Body of pancreas (tissue), 4 donors: ENCODE measurements around the gene NUDT19. TPM values are rescaled to one million over a fixed set of nuclear protein-coding genes. Genes with fewer than 3 reads are reported as not detected.

Source experiments
- ATAC-seq: fragments of 150-250 bp; one replicate; pipeline ENCODE4 v1.9.1; 2016
- DNase-seq, 4 donors: peaks; one replicate each; pipeline ENCODE4 v3.0.0-alpha.2; 2019
- H3K27ac ChIP-seq, 4 donors: fragments of 200-600 bp; sonication (generic); 1 replicate in 3 of 4; 2 replicates in 1 of 4; pipeline versions ENCODE4 v1.5.1 to v1.6.1; 2016 to 2019; ENCODE audit warnings: mild to moderate bottlenecking in 1 of 4, mixed read lengths in 1 of 4, moderate library complexity in 1 of 4
- H3K27me3 ChIP-seq, 2 donors: fragments of 200-600 bp; sonication (generic); one replicate each; pipeline ENCODE4 v1.6.0; 2016; ENCODE audit warnings: mild to moderate bottlenecking in 1 of 2
- H3K36me3 ChIP-seq, 2 donors: fragments of 200-600 bp; sonication (generic); replicated peaks in 1 of 2; 2 replicates each; pipeline ENCODE4 v1.5.1; 2016; ENCODE audit warnings: low read depth in 2 of 2; ENCODE audit not compliant: insufficient read depth in 1 of 2
- H3K4me1 ChIP-seq: fragments of 200-600 bp; sonication (generic); one replicate; pipeline ENCODE4 v1.6.0; 2016
- H3K4me3 ChIP-seq, 2 donors: fragments of 200-600 bp; sonication (generic); 1 replicate in 1 of 2; 2 replicates in 1 of 2; pipeline ENCODE4 v1.5.1; 2016 to 2019
- H3K9me3 ChIP-seq, 3 donors: fragments of 200-600 bp; sonication (generic); 1 replicate in 2 of 3; 2 replicates in 1 of 3; pipeline ENCODE4 v1.5.1; 2016
- POLR2A ChIP-seq, 3 donors: fragments of 450-650 bp; IDR thresholded peaks; one replicate each; pipeline ENCODE4 v1.6.1; 2016; ENCODE audit warnings: antibody characterized with exemption in 3 of 3, mild to moderate bottlenecking in 2 of 3
- whole genome bisulfite sequencing, 2 donors: methylation state at CpG; one replicate each; pipeline ENCODE4 v1.1.5; 2017; 5-methylcytosine and 5-hydroxymethylcytosine counted together
- intact Hi-C: fragments of 100-400 bp; cut with DNase I; formaldehyde crosslinking; loops from one replicate; pipeline ENCODE4 v1.15.1; 2023
- total RNA-seq, 2 donors: library from RNA; depleted of rRNA; stranded (reverse); fragments of >200 nt; gene quantifications; one replicate each; pipeline ENCODE4 v1.1.0, GENCODE V29; 2016
- TF ChIP-seq, protein P1 (sequence below), 7 experiments: fragments of 450-650 bp in 4 of 7; fragments of 200-600 bp in 3 of 7; sonication (generic) in 3 of 7; IDR thresholded peaks; one replicate each; pipeline ENCODE4 v1.5.1; 2016 to 2019; ENCODE audit warnings: antibody characterized with exemption in 7 of 7

The NUDT19 gene
- total RNA-seq, 2 donors from 2014 or later, result 2.3 to 3.9 TPM

DNA sequence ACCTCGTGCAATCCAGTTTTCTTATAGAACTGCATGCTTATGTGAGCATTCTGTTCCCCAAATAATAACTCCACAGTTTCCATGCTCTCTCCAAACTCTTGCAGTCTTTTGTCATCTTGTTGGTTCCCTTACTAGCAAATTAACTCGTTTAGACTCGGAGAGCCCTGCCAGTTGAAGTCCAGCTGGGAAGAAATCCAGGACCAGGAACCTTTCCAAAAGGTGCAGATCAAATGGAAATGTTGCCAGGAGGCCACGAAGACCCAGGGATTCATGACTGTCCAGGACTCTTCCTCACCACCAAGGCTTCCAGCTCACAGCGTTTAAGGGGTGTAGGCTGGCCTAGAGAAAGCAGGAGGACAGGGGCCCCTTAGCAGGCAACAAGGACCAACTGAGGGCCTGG is 25.9 kb downstream of the NUDT19 start:
- Histone ChIP-seq H3K9me3 (no peaks in the 10 kb centered on the region), H3K4me3 (no peak overlapping the region), H3K4me1 (no peaks in the 10 kb centered on the region), H3K27me3 (no peaks in the 10 kb centered on the region), H3K36me3 (peaks cover 0 to 2% of the 10 kb centered on the region in 2 donors), H3K27ac (no peak overlapping the region)
- TF ChIP-seq, protein P1, sequence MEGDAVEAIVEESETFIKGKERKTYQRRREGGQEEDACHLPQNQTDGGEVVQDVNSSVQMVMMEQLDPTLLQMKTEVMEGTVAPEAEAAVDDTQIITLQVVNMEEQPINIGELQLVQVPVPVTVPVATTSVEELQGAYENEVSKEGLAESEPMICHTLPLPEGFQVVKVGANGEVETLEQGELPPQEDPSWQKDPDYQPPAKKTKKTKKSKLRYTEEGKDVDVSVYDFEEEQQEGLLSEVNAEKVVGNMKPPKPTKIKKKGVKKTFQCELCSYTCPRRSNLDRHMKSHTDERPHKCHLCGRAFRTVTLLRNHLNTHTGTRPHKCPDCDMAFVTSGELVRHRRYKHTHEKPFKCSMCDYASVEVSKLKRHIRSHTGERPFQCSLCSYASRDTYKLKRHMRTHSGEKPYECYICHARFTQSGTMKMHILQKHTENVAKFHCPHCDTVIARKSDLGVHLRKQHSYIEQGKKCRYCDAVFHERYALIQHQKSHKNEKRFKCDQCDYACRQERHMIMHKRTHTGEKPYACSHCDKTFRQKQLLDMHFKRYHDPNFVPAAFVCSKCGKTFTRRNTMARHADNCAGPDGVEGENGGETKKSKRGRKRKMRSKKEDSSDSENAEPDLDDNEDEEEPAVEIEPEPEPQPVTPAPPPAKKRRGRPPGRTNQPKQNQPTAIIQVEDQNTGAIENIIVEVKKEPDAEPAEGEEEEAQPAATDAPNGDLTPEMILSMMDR (IDR thresholded peaks at IDR 0.05), result no peak
- TF ChIP-seq POLR2A (IDR thresholded peaks at IDR 0.05), result no peak
- DNase-seq, result no peak
- no peak for ATAC-seq
- intact Hi-C loops, result no loop called here
- WGBS, 2 donors, result 45 to 50% methylated on average over 5 of the region's 5 CpGs

DNA sequence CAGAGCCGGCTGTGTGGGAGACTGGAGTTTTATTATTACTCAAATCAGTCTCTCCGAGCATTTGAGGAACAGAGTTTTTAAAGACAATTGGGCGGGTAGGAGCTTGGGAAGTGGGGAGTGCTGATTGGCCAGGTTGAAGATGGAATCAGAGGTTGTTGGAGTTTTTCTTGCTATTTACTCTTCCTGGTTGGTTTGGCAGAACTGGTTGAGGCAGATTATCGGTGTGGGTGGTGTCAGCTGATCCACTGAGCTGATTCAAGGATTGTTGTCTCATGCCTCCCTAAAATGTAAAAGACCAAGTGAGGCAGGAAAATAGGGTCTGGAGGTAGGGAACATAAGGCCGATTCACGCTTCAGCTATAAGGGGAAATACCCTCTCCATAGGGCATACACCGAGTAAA is 26.7 kb downstream of the NUDT19 start:
- H3K36me3 ChIP-seq, result no peaks in the 10 kb centered on the region
- H3K27ac ChIP-seq, result no peak overlapping the region
- WGBS, 2 donors, result 77 to 84% methylated on average over 7 of the region's 7 CpGs
- H3K4me1 ChIP-seq, result no peaks in the 10 kb centered on the region
- no peak for TF ChIP-seq POLR2A (IDR thresholded peaks at IDR 0.05)
- TF ChIP-seq, protein P1 (IDR thresholded peaks at IDR 0.05), result no peak
- H3K9me3 ChIP-seq, result no peaks in the 10 kb centered on the region
- ATAC-seq (no peak), DNase-seq (no peak)
- intact Hi-C loops, result no loop called here
- no peak overlapping the region for H3K4me3 ChIP-seq
- no peaks in the 10 kb centered on the region for H3K27me3 ChIP-seq

DNA sequence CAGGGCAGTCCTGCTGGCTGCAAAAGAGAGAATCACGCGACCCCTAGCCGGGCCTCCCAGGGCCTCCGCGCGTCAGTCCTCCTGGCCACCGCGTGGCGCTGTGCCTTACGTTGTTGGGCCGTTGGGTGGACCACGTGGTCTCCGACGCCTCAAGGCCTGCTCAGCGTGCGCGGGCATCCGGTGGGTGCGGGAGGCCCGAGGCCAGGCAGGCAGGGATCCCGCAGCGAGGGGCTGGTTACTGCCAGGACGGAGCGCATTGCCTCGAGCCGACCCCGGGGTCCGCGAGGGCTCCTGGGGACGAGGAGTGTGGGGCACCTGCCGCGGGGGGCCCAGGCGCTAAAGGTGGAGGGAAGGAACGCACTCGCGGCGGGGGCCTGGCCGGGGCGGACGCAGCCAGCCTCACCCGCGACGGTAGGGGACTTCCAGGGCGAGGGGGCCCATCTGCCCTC is 28.0 kb downstream of the NUDT19 start, which contains the start of gene TDRD12:
Gene TDRD12, plus strand, starts transcription at position 157 of the 449 bp plus-strand sequence. CDS start 306 bp downstream, outside the sequence.
- H3K36me3 ChIP-seq, result no peaks in the 10 kb centered on the region
- no peaks in the 10 kb centered on the region for H3K9me3 ChIP-seq
- 90 to 95% methylated on average over 27 to 42 of the region's 44 CpGs for WGBS, 2 donors
- ATAC-seq (no peak), DNase-seq (no peak)
- H3K4me1 ChIP-seq, result no peaks in the 10 kb centered on the region
- no peak within 1 kb of the TSS for H3K4me3 ChIP-seq
- no peak within 1 kb of the TSS for H3K27ac ChIP-seq
- no peaks in the 10 kb centered on the region for H3K27me3 ChIP-seq
- TF ChIP-seq POLR2A (IDR thresholded peaks at IDR 0.05), result no peak
- TF ChIP-seq, protein P1 (IDR thresholded peaks at IDR 0.05), result no peak
- intact Hi-C loops, result no loop called here

DNA sequence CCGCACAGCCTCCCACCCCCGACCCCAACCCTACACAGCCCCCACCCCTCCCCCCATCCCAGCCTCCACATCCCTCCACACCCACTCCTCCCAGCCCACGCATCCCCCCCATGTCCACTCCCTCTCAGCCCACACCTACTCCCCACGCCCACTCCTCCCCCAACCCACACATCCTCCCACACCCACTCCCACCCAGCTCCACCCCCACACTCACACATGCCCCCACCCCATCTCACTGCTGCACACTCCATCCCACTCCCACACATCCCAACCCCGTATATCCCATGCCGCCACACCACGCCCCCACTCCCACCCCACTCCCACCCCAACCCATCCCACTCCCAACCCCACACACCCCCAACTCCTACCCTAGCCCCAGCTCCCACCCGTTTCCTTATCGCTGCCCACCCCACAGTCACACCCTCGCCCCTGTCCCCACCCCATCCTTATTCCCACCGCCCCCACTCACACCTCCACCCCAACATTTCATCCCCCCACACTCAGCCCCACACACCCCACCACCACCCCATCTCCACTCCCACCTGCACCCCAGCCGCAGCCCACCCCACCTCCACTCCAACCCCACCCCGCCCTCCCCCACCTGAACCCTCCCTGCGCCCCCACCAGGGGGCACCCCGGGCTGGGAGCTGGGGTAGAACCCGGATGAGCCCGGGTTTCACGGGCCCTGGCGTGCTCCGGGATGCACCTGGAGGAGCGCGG is 28.8 kb downstream of the NUDT19 start:
- H3K27ac ChIP-seq, result no peak overlapping the region
- no peaks in the 10 kb centered on the region for H3K9me3 ChIP-seq
- DNase-seq (no peak), ATAC-seq (no peak)
- H3K36me3 ChIP-seq, result no peaks in the 10 kb centered on the region
- no peak overlapping the region for H3K4me3 ChIP-seq
- TF ChIP-seq, protein P1 (IDR thresholded peaks at IDR 0.05), result no peak
- no peak for TF ChIP-seq POLR2A (IDR thresholded peaks at IDR 0.05)
- H3K27me3 ChIP-seq, result no peaks in the 10 kb centered on the region
- 94 to 97% methylated on average over 5 to 15 of the region's 22 CpGs for WGBS, 2 donors
- intact Hi-C loops, result no loop called here
- no peaks in the 10 kb centered on the region for H3K4me1 ChIP-seq

DNA sequence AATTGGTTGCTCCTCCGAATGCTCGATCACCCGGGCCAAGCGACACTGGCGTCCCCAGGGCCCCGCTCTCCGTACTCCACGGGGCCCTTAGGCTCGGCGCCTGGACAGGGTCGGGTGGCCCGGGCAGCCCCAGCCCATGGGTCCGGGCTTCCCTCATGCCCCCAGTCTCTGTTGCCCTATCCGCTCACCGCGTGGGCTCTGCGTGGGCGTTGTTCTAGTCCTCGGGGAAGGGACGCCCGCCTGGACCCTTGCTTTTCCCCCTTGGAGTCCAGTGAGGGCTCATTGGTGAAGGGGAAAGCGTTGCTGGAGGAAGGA is 29.3 kb downstream of the NUDT19 start:
- WGBS, 2 donors, result 98 to 99% methylated on average over 13 to 17 of the region's 22 CpGs
- Histone ChIP-seq H3K27ac (no peak overlapping the region), H3K27me3 (no peaks in the 10 kb centered on the region), H3K4me1 (no peaks in the 10 kb centered on the region), H3K9me3 (no peaks in the 10 kb centered on the region), H3K36me3 (no peaks in the 10 kb centered on the region), H3K4me3 (no peak overlapping the region)
- no peak for DNase-seq
- no peak for ATAC-seq
- TF ChIP-seq, protein P1 (IDR thresholded peaks at IDR 0.05), result no peak
- no peak for TF ChIP-seq POLR2A (IDR thresholded peaks at IDR 0.05)
- intact Hi-C loops, result no loop called here
